ENCODE data around the gene CSTPP1.

The CSTPP1 gene

DNA sequence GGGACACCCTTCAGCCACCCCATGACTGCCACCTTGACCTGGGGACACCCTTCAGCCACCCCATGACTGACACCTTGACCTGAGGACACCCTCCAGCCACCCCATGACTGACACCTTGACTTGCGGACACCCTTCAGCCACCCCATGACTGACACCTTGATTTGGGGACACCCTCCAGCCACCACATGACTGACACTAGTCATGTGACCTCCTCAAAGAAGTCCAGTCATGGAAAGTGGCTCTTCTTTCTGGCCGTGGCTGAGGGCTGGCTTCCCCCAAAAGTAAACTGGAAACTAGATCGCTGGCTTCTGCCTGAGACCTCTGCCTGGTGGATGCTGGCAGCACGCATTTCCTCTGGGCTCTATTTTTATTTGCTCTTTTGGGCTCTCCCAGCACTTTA, 211.7 kb downstream of the CSTPP1 start:
- no peak for DNase-seq (ENCODE audit: low read depth in 1 of 2, low spot score in 1 of 2)
- TF ChIP-seq POLR2AphosphoS5 (IDR thresholded peaks at IDR 0.05; ENCODE audit: low read depth) (no peak), GABPA (IDR thresholded peaks at IDR 0.05; ENCODE audit: low read depth) (no peak), SPI1 (IDR thresholded peaks at IDR 0.05; ENCODE audit: borderline replicate concordance, low read depth) (no peak), CTCF (IDR thresholded peaks at IDR 0.05; ENCODE audit: insufficient read depth, low read length) (no peak), REST (IDR thresholded peaks at IDR 0.05; ENCODE audit: insufficient replicate concordance, low read depth) (no peak)
- Histone ChIP-seq H3K27ac (replicated peaks) (no peak overlapping the region), H3K27me3 (ENCODE audit: insufficient read depth, poor library complexity, severe bottlenecking) (no peaks in the 10 kb centered on the region), H3K4me3 (replicated peaks; ENCODE audit: insufficient read depth, low read length) (no peak overlapping the region)

GRCh38 chr11:47148903-47149531, 212.5 kb downstream of the CSTPP1 start:
- H3K4me3 ChIP-seq (replicated peaks; ENCODE audit: insufficient read depth, low read length) = no peak overlapping the region
- no peak for DNase-seq (ENCODE audit: low read depth in 1 of 2, low spot score in 1 of 2)
- no peak overlapping the region for H3K27ac ChIP-seq (replicated peaks)

More at GRCh38 chr11:47148903-47149531, 212.5 kb downstream of the CSTPP1 start:
- no peaks in the 10 kb centered on the region for H3K27me3 ChIP-seq (ENCODE audit: insufficient read depth, poor library complexity, severe bottlenecking)
- TF ChIP-seq REST (IDR thresholded peaks at IDR 0.05; ENCODE audit: insufficient replicate concordance, low read depth) (no peak), GABPA (IDR thresholded peaks at IDR 0.05; ENCODE audit: low read depth) (no peak), SPI1 (IDR thresholded peaks at IDR 0.05; ENCODE audit: borderline replicate concordance, low read depth) (no peak), POLR2AphosphoS5 (IDR thresholded peaks at IDR 0.05; ENCODE audit: low read depth) (no peak), CTCF (IDR thresholded peaks at IDR 0.05; ENCODE audit: insufficient read depth, low read length) (no peak)

Measured in HL-60 (cell line).